NCI-H524 (cell line): ENCODE data around the gene SHLD2.
"Not testable (repeated sequence)": the region's sequence is repeated elsewhere in the genome, so short reads cannot be mapped to it uniquely, and the experiment has no call there.

Source experiments
- DNase-seq, 2 experiments: peaks; one replicate each; lab custom pipeline; 2025; lab: John Stamatoyannopoulos, UW

SHLD2 gene

DNA sequence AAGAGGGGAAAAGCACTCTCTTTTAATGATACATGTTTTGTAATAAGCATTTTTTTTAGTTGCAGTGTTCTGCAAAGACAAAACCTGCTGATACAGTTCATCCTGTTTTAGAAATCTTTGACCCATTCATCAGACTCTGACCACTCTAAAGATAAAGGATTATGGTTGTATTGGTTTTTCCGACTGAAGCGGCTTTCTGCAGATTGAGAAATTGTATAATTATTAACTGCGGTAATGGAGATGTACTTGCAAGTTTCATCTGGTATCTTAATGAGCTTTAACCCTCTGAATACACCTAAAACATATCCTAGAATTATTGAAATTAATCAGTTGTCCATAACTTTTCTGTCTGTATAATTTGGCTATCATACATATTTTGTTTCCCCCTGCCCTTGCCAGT is 50.6 kb downstream of the SHLD2 start:
- DNase-seq = not testable (repeated sequence)

DNA sequence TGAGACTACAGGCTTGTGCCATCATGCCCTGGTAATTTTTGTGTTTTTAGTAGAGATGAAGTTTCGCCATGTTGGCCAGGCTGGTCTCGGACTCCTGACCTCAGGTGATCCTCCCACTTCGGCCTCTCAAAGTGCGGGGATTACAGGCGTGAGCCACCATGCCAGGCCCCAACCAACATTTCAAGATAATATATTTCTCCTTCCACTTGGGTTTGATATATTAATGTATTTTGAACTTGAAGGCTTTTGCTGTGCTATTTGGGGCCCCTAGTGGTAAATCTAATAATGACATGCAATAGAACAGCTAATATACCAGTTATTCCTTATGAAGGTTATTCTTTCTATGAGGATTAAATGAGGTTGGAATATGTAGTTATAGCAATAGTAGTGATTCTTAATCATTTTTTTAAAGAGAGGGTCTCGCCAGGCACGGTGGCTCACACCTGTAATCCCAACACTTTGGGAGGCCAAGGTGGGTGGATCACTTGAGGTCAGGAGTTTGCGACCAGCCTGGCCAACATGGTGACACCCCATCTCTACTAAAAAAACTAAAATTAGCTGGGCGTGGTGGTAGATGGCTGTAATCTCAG is 54.1 kb downstream of the SHLD2 start:
- DNase-seq = not testable (repeated sequence)

DNA sequence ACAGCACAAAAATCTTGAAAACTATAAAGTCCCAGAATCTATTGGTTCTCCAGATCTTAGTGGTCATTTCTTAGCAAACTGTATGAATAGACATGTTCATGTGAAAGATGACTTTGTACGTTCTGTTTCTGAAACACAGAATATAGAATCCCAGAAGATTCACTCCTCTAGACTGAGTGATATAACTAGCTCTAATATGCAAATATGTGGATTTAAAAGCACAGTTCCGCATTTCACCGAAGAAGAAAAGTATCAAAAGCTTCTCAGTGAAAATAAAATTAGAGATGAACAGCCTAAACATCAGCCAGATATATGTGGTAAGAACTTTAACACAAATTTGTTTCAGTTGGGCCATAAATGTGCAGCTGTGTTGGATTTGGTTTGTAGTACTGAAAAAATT is 56.5 kb downstream of the SHLD2 start:
- not testable (repeated sequence) for DNase-seq

DNA sequence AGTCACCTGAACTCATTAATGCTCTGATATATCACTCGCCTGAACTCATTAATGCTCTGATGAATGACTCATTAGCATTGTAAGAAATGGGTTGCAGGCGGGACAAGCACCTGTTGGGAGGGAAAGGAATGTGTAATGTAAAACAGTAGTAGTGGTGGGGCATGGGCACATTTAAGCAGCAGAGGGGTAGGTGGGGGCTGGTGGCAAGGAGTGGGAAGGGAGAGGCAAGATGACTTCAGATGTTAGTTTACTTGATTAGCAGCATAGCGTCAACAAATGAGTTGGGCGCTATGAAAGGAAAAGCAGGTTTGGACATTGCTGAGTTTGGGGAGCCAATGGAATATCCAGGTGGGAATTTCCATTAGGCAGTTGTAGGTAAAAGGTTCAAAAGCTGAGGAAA is 61.8 kb downstream of the SHLD2 start:
- not testable (repeated sequence) for DNase-seq

DNA sequence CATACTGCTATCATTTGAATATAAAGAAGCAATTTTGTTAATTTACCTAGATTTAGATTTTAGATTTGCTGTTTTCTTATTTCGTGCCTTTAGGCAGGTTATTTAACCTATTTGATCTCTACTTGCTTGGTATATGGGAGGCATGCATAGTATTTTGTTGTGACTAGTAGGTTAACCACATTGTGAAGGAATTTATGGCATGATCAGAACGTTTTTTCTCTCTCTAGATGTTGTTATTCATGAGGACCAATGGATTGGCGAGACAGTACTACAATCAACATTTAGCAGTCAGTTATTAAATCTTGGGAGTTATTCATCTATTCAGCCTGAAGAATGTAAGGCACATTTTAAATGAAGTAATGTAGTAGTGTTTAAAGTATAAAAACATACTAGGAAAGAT is 62.8 kb downstream of the SHLD2 start:
- not testable (repeated sequence) for DNase-seq

DNA sequence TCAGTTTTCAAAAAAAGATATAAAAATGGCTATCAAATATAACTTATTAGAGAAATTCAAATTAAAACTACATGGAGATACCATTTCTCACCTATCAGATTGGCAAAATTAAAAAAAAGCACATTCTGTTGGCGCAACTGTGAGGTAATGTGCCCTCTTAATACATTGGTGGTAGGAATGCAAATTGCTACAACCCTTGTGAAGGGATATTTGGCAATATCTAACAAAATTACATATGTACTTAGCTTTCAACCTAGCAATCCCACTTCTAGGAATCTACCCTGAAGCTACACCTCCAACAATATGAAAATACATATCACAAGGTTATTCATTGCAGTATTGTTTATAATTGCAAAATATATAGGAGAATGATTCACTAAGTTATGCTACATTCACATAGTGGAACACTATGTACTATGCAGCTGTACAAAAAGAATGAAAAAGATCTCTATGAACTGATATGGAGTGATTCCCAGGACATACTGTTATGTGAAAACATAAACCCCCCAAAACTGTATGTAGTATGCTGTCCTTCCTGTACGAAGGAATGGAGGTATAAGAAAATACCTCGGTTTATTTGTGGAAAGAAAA is 67.8 kb downstream of the SHLD2 start:
- DNase-seq = not testable (repeated sequence)

DNA sequence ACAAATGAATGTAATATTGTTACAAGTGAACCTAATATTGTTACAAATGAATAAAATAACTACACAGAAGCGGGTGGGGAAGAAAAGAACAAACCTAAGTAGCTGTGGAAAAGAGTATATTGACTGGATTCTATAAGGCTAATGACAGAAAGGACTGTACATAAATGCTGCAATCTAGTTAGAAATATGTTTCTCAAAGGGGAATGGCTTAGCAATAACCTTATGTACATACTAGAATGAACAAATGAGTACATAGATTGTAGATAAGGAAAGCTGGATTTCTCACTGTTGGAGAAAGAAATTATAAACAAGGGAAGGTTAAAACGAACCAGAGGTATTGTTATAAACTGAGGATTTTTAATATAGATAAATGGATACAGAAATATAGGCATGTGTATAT is 68.4 kb downstream of the SHLD2 start:
- not testable (repeated sequence) for DNase-seq

DNA sequence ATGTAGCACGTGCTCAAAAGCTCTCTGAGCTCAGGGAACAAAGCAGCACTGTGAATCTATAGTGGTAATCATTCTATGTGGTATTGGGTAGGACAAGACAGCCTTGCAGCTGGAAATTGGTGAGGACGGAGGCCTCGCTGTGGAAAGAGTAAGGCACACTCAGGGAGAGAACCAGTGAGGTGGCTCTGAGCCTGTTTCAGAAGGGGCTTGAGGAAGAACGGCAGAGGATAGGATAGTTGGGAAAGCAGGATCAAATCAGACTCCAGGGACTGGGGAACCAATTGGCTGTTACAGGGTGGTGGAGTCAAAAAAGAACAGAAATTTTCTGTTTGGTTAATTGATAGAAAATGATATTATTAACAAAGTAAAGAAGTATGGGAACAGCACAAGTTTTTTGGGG is 74.9 kb downstream of the SHLD2 start:
- not testable (repeated sequence) for DNase-seq

DNA sequence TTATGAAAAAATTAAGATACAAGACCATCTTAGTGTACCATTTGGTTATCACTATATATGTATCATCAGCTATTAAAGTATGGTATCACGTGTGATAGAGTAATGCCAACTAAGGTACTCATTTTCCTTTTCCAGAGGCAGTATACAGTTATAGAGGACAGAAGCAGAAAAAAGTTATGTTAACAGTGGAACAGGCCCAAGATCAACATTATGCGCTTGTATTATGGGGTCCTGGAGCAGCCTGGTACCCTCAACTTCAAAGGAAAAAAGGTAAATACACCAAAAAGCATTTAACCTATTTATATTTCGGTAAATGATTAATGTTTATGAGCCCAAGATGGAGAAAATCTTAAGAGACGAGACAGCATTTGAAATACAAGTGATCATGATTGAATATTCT is 75.7 kb downstream of the SHLD2 start:
- DNase-seq = not testable (repeated sequence)

DNA sequence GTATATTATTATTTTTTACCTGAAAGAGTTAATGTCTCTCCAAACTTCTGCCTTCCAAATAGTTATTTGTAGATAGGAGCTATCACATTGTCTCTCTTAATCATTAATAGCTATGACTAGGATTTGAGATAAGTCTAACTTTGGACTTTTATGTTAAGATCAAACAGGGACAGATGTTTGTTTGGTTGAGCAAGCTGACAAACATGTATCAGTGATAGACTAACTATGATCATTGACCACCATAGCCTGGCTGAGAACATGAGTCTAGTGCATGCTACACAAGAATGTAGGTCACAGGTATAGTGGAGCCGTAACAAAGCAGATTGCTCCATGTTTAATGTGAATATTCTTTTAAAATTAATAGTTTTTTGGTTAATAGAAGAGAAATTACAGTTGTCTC is 76.7 kb downstream of the SHLD2 start:
- DNase-seq = not testable (repeated sequence)

DNA sequence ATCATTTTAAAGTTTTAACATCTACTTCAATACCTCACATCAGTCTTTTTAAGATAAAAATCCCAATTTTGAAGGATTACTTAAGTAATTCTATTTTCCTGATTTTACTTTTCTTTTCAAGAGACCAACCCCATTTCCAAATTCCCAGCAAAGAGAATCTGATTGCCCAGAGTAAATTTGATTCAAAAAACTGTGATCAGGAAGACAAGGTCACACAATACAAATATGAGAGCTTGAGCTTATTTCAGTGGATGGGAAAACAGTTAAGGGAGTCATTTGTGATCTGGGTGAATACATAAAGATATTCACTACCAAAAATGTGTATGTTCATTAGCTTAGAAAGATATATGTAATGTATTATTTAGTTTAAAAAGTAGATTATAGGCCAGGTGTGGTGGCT is 77.2 kb downstream of the SHLD2 start:
- not testable (repeated sequence) for DNase-seq

DNA sequence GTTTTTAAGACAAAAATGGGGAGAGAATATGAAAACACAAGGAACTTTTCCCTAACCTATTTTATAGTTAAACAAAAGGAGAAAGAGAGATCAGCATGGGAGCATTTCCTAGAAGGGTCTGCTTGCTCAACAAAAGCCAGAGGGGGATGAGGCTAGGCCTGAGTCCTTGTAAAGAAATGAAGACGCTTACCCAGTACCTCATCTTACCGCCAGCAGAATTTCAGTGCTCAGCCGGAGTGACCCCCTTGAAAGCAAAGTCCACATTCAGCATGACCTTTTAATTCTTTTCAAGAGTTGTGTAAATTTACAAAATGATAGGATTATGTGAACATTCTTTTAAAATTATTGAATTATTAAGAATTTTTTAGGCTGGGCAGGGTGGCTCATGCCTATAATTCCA is 82.6 kb downstream of the SHLD2 start:
- DNase-seq = not testable (repeated sequence)

DNA sequence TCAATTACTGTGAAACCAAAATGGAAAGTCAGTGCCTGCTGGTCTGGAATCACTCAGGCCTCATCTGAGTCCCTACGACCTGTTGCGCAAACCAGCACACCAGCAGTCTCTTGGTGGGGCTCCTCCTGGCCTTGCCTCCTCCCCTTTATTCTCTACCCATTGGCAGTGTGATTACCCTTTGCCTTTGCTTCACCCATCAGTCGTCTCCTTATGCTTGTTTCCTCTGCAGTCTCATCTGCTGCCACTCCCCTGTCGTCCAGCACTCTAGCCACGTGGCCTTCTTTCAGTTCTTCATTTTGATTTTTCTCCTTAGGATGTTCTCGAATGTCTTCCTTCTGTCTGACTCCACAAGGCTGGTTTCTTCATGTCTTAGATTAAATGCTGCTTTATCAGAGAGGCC is 89.4 kb downstream of the SHLD2 start:
- DNase-seq = not testable (repeated sequence)

DNA sequence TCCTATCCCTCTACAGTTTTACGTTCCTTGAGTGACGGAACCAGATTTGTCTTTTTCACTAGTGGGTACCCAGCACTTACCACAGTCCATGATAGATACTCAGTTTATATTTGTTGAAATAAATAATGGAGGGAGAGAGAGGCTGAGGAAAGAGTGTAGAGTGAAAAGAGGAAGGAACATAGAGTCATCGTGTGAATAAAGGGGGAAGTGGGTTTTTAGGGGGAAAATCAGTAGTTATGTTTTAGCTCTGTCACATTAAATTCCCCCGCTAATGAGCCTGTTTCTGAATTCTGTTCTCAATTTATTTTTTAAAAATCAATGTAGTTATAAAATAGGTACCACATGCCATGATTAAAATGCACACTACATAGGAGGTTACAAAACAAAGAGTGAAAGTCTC is 91.0 kb downstream of the SHLD2 start:
- DNase-seq = not testable (repeated sequence)

DNA sequence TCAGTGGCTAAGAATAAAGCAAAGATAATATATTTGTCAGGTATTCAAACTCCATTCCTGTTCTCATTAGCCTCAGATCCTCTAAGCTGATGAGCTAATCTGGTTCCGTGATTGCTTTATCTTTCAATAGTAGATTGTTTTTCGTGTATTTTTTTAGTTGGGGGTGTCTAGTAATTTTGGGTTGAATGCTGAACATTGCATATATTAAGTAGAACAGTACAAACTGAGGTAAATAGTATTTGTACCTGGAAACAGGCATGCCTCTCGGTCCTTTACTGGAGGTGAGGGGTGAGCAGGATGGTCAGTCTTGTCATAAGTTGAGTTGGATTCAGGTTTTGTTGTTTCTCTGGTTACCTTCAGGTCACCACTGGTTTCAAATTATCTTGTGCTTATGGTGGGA is 92.6 kb downstream of the SHLD2 start:
- DNase-seq = not testable (repeated sequence)

DNA sequence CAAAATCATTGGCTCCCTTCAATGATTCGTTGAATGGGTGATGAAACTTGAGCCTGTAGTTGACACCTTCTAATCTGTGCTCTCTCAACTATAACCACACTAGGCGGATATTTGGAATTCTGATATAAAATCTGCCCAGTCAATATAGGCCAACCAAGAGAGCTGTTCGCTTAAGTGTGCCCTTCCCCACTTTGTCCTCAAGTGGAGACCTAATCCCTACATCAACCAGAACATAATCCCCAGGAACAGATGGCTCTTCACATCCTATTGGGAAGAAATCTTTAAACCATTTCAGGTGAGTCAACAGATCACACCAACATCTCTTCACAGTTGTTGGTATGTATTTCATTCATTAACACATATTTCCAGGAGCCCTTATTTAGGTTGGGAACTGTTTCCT is 96.8 kb downstream of the SHLD2 start:
- DNase-seq = peak; percentile 64 to 87

DNA sequence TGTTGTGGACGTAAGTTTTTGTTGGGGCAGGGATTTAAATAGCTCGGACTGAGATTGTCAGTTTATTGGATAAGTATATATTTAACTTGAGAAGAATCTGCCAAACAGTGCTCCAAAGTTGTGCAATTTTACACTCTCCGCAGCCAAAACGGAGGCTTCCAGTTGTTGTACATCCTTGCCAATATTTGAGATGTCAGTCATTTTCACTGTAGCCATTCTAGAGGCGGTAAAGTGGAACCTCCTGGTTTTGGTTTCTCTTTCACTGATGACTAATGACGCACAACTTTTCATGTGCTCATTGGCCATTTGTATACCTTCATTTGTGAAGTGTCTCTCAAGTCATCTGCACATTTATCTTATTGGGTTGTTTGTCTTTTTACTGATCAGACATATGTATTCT is 105.9 kb downstream of the SHLD2 start:
- not testable (repeated sequence) for DNase-seq

DNA sequence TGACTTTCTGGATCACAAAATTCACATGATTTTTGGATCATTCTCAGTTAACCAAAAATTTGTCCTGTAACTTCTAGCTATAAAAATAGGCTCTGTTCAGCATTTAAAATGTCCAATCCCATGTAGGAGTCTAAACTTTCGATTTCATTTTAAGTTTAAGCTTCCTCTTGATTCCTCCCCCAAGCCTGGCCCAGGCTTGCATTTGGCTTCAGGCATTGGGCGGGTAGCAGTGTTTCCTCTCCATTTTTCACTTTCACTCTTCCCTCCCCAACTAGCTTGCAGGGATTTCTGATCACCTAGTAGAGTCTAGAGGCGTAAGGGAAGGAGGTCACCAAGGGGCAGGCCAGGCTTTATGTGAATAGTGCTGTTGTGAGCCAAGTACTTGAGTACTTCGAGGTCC is 109.8 kb downstream of the SHLD2 start:
- not testable (repeated sequence) for DNase-seq

DNA sequence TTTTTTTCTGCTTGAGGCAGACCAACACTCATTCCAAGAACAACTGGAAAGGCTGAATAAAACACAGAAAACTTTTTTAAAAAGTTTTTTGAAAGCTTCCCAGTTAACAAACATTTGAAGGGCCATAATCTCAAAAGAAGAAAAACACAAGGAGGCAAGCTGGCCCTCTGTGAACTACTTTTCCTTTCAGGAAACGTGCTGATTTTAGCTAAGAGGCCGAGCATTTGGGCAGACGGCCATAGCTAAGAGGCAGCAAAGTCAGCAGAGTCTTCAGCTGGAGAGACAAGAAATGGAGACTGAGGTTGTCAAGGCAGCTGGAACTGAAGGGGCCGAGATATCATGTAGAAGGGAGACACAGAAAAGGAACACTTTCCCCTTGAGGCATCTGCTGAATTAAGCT is 111.9 kb downstream of the SHLD2 start:
- not testable (repeated sequence) for DNase-seq

DNA sequence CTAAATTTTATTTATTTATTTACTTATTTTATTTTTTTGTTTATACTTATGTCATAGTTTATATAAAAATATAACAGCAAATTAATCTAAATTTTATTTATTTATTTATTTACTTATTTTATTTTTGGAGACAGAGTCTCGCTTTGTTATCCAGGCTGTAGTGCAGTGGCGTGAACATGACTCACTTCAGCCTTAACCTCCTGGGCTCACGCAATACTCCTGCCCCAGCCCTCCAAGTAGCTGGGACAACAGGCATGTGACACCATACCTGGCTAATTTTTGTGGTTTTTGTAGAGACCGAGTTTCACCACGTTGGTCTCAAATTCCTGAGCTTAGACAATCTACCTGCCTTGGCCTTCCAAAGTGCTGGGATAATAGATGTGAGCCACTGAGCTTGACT is 115.3 kb downstream of the SHLD2 start:
- not testable (repeated sequence) for DNase-seq

DNA sequence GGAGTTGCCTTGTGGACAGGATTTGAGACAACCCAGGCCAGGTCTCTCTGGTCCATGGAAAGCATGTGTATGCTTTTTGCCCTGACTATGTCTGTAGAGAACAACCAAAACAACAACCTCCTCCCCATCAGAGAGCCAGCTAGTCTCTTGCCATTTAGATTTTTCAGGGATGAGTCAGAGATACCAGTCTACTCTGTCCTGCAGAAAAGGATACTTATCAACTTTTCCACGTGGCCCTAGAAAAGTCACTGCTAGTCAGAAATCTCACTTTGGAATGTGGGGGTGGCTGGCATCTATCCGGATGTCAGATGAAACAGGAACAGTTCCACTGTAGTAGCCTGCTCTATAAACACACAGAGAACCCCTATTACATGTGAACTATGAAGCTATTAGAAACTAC is 116.8 kb downstream of the SHLD2 start:
- DNase-seq = not testable (repeated sequence)

DNA sequence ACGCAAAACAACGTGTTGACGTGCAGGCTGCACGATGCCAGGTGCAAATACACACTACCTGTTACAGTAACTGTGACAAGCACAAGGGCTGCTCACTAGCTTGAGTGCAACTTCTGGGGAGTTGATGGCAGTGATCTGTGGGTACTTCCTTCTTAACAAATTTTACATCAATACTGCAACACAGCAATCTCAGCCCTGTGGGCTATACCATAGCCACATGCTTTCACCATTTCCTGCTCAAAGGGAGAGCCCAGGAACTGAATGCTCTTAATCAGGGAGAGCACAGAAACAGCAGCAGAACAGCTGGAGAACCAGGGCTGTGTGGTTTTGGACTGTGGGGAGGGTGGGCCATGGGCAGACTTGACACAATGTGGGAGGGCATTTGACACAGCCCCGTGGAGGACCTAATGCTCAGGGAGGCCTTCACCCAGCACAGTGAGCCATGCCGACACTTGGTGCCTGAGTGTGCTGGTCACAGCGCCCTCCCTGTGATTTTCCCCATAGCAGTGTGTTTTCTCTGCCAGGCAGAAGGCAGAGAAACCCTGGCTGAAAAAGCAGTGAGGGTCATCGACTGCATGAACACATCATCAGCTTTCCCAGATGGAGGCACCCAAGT is 118.3 kb downstream of the SHLD2 start:
- DNase-seq = not testable (repeated sequence)

DNA sequence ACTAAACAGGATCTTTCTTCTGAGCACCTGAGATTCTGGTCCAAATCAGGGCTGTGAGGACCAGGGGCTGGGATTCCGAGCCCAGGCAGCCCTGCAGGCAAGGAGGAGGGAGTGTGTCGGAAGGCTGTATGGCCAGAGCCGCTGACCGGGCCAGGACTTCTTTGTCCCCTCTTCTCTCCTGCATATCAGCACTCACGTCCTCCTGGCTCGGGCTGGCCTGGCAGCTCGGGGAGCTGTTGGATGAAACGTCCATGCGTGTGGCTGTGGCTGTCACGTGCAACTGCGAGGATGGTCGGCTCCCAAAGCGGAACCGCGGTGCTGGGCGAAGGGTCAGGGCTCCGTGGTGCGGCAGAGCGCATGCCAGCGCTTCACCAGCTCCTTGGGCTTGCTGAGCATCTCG is 118.8 kb downstream of the SHLD2 start:
- DNase-seq = not testable (repeated sequence)

DNA sequence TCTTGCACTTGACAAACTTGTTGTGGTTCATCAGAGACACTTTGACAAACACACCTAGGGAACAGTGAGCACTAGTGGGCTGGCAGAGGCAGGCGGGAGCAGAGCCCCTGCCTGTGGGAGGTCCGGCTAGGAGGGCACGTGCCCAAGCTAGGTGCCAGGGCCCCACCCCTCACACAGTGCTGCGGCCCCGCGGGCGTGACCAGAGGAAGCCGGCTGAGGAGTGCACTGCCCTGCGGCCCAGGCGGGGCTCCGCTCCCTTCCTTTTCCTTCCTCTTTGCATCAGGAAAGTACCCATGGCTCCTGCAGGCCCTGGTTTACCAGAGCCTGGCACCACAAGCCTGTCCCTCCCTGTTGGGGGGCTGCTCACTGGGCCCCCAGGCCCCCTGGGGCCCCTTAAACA is 121.1 kb downstream of the SHLD2 start:
- DNase-seq = not testable (repeated sequence)
